GM19043 (cell line): ENCODE measurements around the gene PARP12.
"Not testable (repeated sequence)": the region's sequence is repeated elsewhere in the genome, so short reads cannot be mapped to it uniquely, and the experiment has no call there.

Experiments used
- ATAC-seq: cut with Tn5 transposase; IDR thresholded peaks from one replicate; pipeline ENCODE4 v1.9.1; 2021; ENCODE audit warnings: low read depth; ENCODE audit not compliant: unreplicated experiment

The PARP12 gene

GRCh38 chr7:140062528-140063299 lies at the start of gene PARP12:
TSS of gene PARP12 (minus strand) at chr7:140062951. CDS start at chr7:140062847, 104 bp downstream.
- peak; percentile 87 for ATAC-seq

GRCh38 chr7:140108777-140109176 lies 46.0 kb upstream of the PARP12 start:
- not testable (repeated sequence) for ATAC-seq

GRCh38 chr7:140096459-140096858 lies 33.7 kb upstream of the PARP12 start:
- ATAC-seq = no peak

GRCh38 chr7:140093375-140093774 lies 30.6 kb upstream of the PARP12 start:
- no peak for ATAC-seq

- no peak for ATAC-seq
Measured at GRCh38 chr7:140085447-140085846, 22.7 kb upstream of the PARP12 start.

GRCh38 chr7:140084972-140085371 lies 22.2 kb upstream of the PARP12 start:
- peak; percentile 96 for ATAC-seq

- no peak for ATAC-seq
Measured at GRCh38 chr7:140084142-140084655, 21.4 kb upstream of the PARP12 start.

GRCh38 chr7:140082770-140083169 lies 20.0 kb upstream of the PARP12 start:
- ATAC-seq = no peak

GRCh38 chr7:140081774-140082425 lies 19.1 kb upstream of the PARP12 start:
- no peak for ATAC-seq

- no peak for ATAC-seq
Measured at GRCh38 chr7:140080919-140081318, 18.2 kb upstream of the PARP12 start.

GRCh38 chr7:140079121-140079536 lies 16.4 kb upstream of the PARP12 start:
- ATAC-seq = no peak

GRCh38 chr7:140078392-140078791 lies 15.6 kb upstream of the PARP12 start:
- ATAC-seq = no peak

- no peak for ATAC-seq
Measured at GRCh38 chr7:140074780-140075179, 12.0 kb upstream of the PARP12 start.

GRCh38 chr7:140070546-140070945 lies 7.8 kb upstream of the PARP12 start:
- ATAC-seq = no peak

- ATAC-seq = no peak
Measured at GRCh38 chr7:140069298-140069949, 6.7 kb upstream of the PARP12 start.

GRCh38 chr7:140068033-140068432 lies 5.3 kb upstream of the PARP12 start:
- ATAC-seq = no peak

GRCh38 chr7:140067052-140067451 lies 4.3 kb upstream of the PARP12 start:
- ATAC-seq = no peak

- peak; percentile 23 for ATAC-seq
Measured at GRCh38 chr7:140062118-140062527, 628 bp downstream of the PARP12 start.

- no peak for ATAC-seq
Measured at GRCh38 chr7:140061607-140061930, 1.2 kb downstream of the PARP12 start.

GRCh38 chr7:140060788-140061606 lies 1.8 kb downstream of the PARP12 start:
- ATAC-seq = no peak

GRCh38 chr7:140060243-140060630 lies 2.5 kb downstream of the PARP12 start:
- no peak for ATAC-seq
